Prostate gland (tissue), 2 donors: ENCODE results near the gene HBA2.
"Not testable (repeated sequence)": the region's sequence is repeated elsewhere in the genome, so short reads cannot be mapped to it uniquely, and the experiment has no call there.

Source experiments
- POLR2A ChIP-seq: fragments of 450-650 bp; IDR thresholded peaks from one replicate; pipeline ENCODE4 v1.6.1; 2016; ENCODE audit warnings: antibody characterized with exemption, mild to moderate bottlenecking
- TF ChIP-seq, protein P1 (sequence below), 4 experiments: fragments of 200-600 bp in 2 of 4; fragments of 450-650 bp in 2 of 4; sonication (generic) in 2 of 4; IDR thresholded peaks; 1 replicate in 3 of 4; 2 replicates in 1 of 4; pipeline ENCODE4 v1.5.1; 2016 to 2019; ENCODE audit warnings: antibody characterized with exemption in 4 of 4, mild to moderate bottlenecking in 2 of 4, moderate library complexity in 2 of 4

GRCh38 chr16:176006-176405 lies 3.3 kb downstream of the HBA2 start:
- TF ChIP-seq, protein P1, sequence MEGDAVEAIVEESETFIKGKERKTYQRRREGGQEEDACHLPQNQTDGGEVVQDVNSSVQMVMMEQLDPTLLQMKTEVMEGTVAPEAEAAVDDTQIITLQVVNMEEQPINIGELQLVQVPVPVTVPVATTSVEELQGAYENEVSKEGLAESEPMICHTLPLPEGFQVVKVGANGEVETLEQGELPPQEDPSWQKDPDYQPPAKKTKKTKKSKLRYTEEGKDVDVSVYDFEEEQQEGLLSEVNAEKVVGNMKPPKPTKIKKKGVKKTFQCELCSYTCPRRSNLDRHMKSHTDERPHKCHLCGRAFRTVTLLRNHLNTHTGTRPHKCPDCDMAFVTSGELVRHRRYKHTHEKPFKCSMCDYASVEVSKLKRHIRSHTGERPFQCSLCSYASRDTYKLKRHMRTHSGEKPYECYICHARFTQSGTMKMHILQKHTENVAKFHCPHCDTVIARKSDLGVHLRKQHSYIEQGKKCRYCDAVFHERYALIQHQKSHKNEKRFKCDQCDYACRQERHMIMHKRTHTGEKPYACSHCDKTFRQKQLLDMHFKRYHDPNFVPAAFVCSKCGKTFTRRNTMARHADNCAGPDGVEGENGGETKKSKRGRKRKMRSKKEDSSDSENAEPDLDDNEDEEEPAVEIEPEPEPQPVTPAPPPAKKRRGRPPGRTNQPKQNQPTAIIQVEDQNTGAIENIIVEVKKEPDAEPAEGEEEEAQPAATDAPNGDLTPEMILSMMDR (IDR thresholded peaks at IDR 0.05), result not testable (repeated sequence)
- TF ChIP-seq POLR2A, result not testable (repeated sequence)
